K562 (cell line): ENCODE measurements around the gene TRAPPC4. TPM values are rescaled to one million over a fixed set of nuclear protein-coding genes. Genes with fewer than 3 reads are reported as not detected.

ENCODE experiments used
- ATAC-seq: fragments of 200-7000 bp; cut with Tn5 transposase; 3 replicates; pipeline ENCODE4 v1.9.1; 2020; ENCODE audit warnings: moderate library complexity
- BruUV-seq: library from RNA; stranded (reverse); fragments of 400-500 nt; replicated peaks from 2 replicates; lab custom pipeline; 2021; lab: Mats Ljungman, UMichigan
- CTCF ChIA-PET: fragments of 300-600 bp; formaldehyde crosslinking; extraction: SDS; loops from one replicate; lab custom pipeline; 2021; ENCODE audit warnings: low intra/inter-chr PET ratio; lab: Yijun Ruan, JAX
- POLR2A ChIA-PET: fragments of 300-600, 350-650 bp; sonication (Branson Sonifier 250); formaldehyde crosslinking; extraction: SDS; loops from one replicate; lab custom pipeline; 2021; ENCODE audit warnings: antibody characterized with exemption, inconsistent platforms; lab: Yijun Ruan, JAX
- DNase-seq, 4 experiments: peaks; one replicate each; pipeline versions ENCODE4 v3.0.0 to v3.0.0-alpha.2; 2011 to 2018; ENCODE audit warnings: low spot score in 3 of 4, mixed read lengths in 3 of 4; ENCODE audit errors: extremely low read depth in 1 of 4
- FAIRE-seq: peaks from 2 replicates; lab custom pipeline; 2011; peaks lifted over from hg19 to GRCh38; lab: Jason Lieb, UNC
- H2AFZ ChIP-seq: 2 replicates; pipeline ENCODE4 v1.6.0; 2011; ENCODE audit warnings: low read depth, low read length, control low read depth, inconsistent platforms
- H3K27ac ChIP-seq: fragments of 200-600 bp; 3 replicates; pipeline ENCODE4 v1.8.0; 2011; ENCODE audit warnings: low read depth, mild to moderate bottlenecking, control low read depth, inconsistent platforms, low read length, moderate library complexity, mixed read lengths; ENCODE audit errors: extremely low read depth
- H3K27me3 ChIP-seq, 2 experiments: fragments of 300-600 bp in 1 of 2; 2 replicates in 1 of 2; 3 replicates in 1 of 2; pipeline versions ENCODE4 v1.6.0 to v1.8.0; 2011; ENCODE audit warnings: inconsistent platforms in 2 of 2, low read length in 2 of 2, mild to moderate bottlenecking in 1 of 2, mixed read lengths in 1 of 2, moderate library complexity in 1 of 2; ENCODE audit not compliant: control insufficient read depth in 2 of 2, insufficient read depth in 2 of 2
- H3K36me3 ChIP-seq: fragments of 300-600 bp; 3 replicates; pipeline ENCODE4 v1.8.0; 2011; ENCODE audit warnings: mild to moderate bottlenecking, low read length, inconsistent platforms; ENCODE audit not compliant: control insufficient read depth, insufficient read depth
- H3K4me1 ChIP-seq, 2 experiments: fragments of 200-600 bp in 1 of 2; replicated peaks in 1 of 2; 2 replicates in 1 of 2; 3 replicates in 1 of 2; pipeline versions ENCODE4 v1.5.1 to v1.8.0; 2011; ENCODE audit warnings: inconsistent platforms in 2 of 2, low read length in 2 of 2, mild to moderate bottlenecking in 1 of 2, mixed read lengths in 1 of 2, moderate library complexity in 1 of 2; ENCODE audit not compliant: control insufficient read depth in 2 of 2, insufficient read depth in 2 of 2
- H3K4me2 ChIP-seq: 2 replicates; pipeline ENCODE4 v1.6.1; 2011; ENCODE audit warnings: low read length, control low read depth, inconsistent platforms, mixed read lengths; ENCODE audit not compliant: insufficient read depth
- H3K4me3 ChIP-seq: fragments of 200-600 bp; sonication (generic), shearing (Covaris generic); 2 replicates; pipeline ENCODE4 v1.5.1; 2016; ENCODE audit warnings: control low read depth, inconsistent platforms
- H3K79me2 ChIP-seq: fragments of 200-600 bp; 3 replicates; pipeline ENCODE4 v1.8.0; 2011; ENCODE audit warnings: low read length, inconsistent platforms; ENCODE audit not compliant: control insufficient read depth, insufficient read depth
- H3K9ac ChIP-seq, 2 experiments: 2 replicates each; pipeline versions ENCODE4 v1.6.0 to v1.6.1; 2011; ENCODE audit warnings: low read depth in 2 of 2, low read length in 2 of 2, control low read depth in 1 of 2, inconsistent platforms in 1 of 2, mild to moderate bottlenecking in 1 of 2, mixed read lengths in 1 of 2; ENCODE audit not compliant: insufficient read depth in 1 of 2
- H3K9me1 ChIP-seq: one replicate; pipeline ENCODE4 v1.6.0; 2011; ENCODE audit warnings: inconsistent platforms, mild to moderate bottlenecking, low read length, moderate library complexity; ENCODE audit not compliant: control insufficient read depth, insufficient read depth
- H3K9me3 ChIP-seq: replicated peaks from 2 replicates; pipeline ENCODE4 v1.5.1; 2011; ENCODE audit warnings: low read depth, low read length, inconsistent platforms; ENCODE audit not compliant: control insufficient read depth, insufficient read depth
- H4K20me1 ChIP-seq: replicated peaks from 2 replicates; pipeline ENCODE4 v1.6.1; 2011; ENCODE audit warnings: low read length, inconsistent platforms, mixed read lengths; ENCODE audit not compliant: control insufficient read depth, insufficient read depth
- ARID1B ChIP-seq: fragments of 450-650 bp; IDR thresholded peaks from 2 replicates; pipeline ENCODE4 v1.6.1; 2016; ENCODE audit warnings: antibody characterized with exemption, mild to moderate bottlenecking, inconsistent platforms
- ATF3 ChIP-seq, 2 experiments: fragments of 450-650 bp in 1 of 2; sonication (generic) in 1 of 2; formaldehyde crosslinking in 1 of 2; IDR thresholded peaks in 1 of 2; conservative IDR thresholded peaks in 1 of 2; 2 replicates each; pipeline versions ENCODE4 v1.6.1 to v1.8.1; 2016 to 2023; ENCODE audit warnings: mild to moderate bottlenecking in 2 of 2, moderate library complexity in 2 of 2, inconsistent platforms in 1 of 2, missing genetic modification reagents in 1 of 2
- CBX1 ChIP-seq: sonication (generic); IDR thresholded peaks from 2 replicates; pipeline ENCODE4 v1.6.1; 2016; ENCODE audit warnings: antibody characterized with exemption, low read depth, mild to moderate bottlenecking
- CTBP1 ChIP-seq: fragments of 450-650 bp; IDR thresholded peaks from 2 replicates; pipeline ENCODE4 v1.6.1; 2016; ENCODE audit warnings: borderline replicate concordance
- EP400 ChIP-seq: fragments of 450-650 bp; IDR thresholded peaks from 2 replicates; pipeline ENCODE4 v1.6.1; 2017; ENCODE audit warnings: antibody characterized with exemption, mild to moderate bottlenecking, moderate library complexity
- PHF20 ChIP-seq: fragments of 450-650 bp; IDR thresholded peaks from 2 replicates; pipeline ENCODE4 v1.6.1; 2018; ENCODE audit not compliant: partially characterized antibody
- RB1 ChIP-seq: fragments of 450-650 bp; IDR thresholded peaks from 2 replicates; pipeline ENCODE4 v1.6.1; 2017; ENCODE audit warnings: low read depth, mild to moderate bottlenecking
- SMARCA4 ChIP-seq: fragments of 450-650 bp; IDR thresholded peaks from 2 replicates; pipeline ENCODE4 v1.6.1; 2016
- ZNF57 ChIP-seq: fragments of 450-650 bp; formaldehyde crosslinking; IDR thresholded peaks from 2 replicates; pipeline ENCODE4 v1.4.0; 2020; ENCODE audit warnings: mild to moderate bottlenecking, moderate library complexity
- ZNF644 ChIP-seq: fragments of 200-800 bp; sonication (Bioruptor generic); IDR thresholded peaks from 2 replicates; pipeline ENCODE4 v1.6.1; 2016; ENCODE audit warnings: low read depth, missing genetic modification characterization, missing compliant biosample characterization
- ZNF75A ChIP-seq: fragments of 450-650 bp; formaldehyde crosslinking; IDR thresholded peaks from 2 replicates; pipeline ENCODE4 v1.4.0; 2020; ENCODE audit warnings: mild to moderate bottlenecking
- WGBS: fragments of 100-300 bp; shearing (Covaris generic); methylation state at CpG from one replicate; pipeline ENCODE4 v1.1.6; 2016; ENCODE audit warnings: low coverage, mixed read lengths; ENCODE audit not compliant: insufficient coverage; ENCODE audit errors: missing lambda C conversion rate; 5-methylcytosine and 5-hydroxymethylcytosine counted together
- in situ Hi-C: fragments of 300-500 bp; cut with MboI; formaldehyde crosslinking; loops from 4 replicates; pipeline ENCODE4 v1.15.0; 2018; ENCODE audit warnings: inconsistent platforms, mixed read lengths
- intact Hi-C: fragments of 100-400 bp; cut with micrococcal nuclease; formaldehyde crosslinking; loops from 2 replicates; pipeline ENCODE4 v1.14.2; 2022
- polyA plus RNA-seq, 8 experiments: library from polyadenylated mRNA; depleted of rRNA in 4 of 8; stranded (reverse) in 5 of 8; unstranded in 3 of 8; fragments of >200 nt; fragmentation: Nextera tagmentation in 2 of 8; fragmentation: Illumina TruSeq in 1 of 8; extraction: Ambion mirVana in 2 of 8; extraction: Trizol in 1 of 8; gene quantifications; 2 replicates each; pipeline versions ENCODE4 v1.2.1 to v1.2.3, GENCODE V29; 2011 to 2014; ENCODE audit warnings: inconsistent platforms in 1 of 8, missing spikeins in 1 of 8
- total RNA-seq, 7 experiments: library from RNA; depleted of rRNA in 6 of 7; stranded (reverse); fragments of >200 nt in 6 of 7; fragmentation: Illumina TruSeq in 2 of 7; extraction: Trizol in 2 of 7; gene quantifications; 2 replicates each; pipeline versions ENCODE4 v1.2.1 to v1.2.3, GENCODE V29; 2011 to 2021; ENCODE audit warnings: low replicate concordance in 1 of 7
- TF ChIP-seq, protein P1 (sequence below): fragments of 200-800 bp; sonication (Bioruptor generic); IDR thresholded peaks from 2 replicates; pipeline ENCODE4 v1.6.1; 2017; ENCODE audit warnings: missing genetic modification characterization, missing compliant biosample characterization
- TF ChIP-seq, protein P2 (sequence below): sonication (generic); formaldehyde crosslinking; IDR thresholded peaks from 2 replicates; pipeline ENCODE4 v1.8.0; 2023; ENCODE audit warnings: mild to moderate bottlenecking, missing genetic modification reagents

TRAPPC4 gene
- total and polyA plus RNA-seq, 9 of the 15 experiments (the other 6 are each of a cell fraction or from before 2014, with no cell fraction given) = 121 to 524 (median 142) TPM

GRCh38 chr11:119062779-119063178 lies 44.2 kb downstream of the TRAPPC4 start:
- peaks cover 17 to 25% of the 10 kb centered on the region in 2 experiments for H3K4me1 ChIP-seq
- H3K27ac ChIP-seq = peak overlapping the region; percentile 32; the same call in 2 of the 3 replicates
- no peaks in the 10 kb centered on the region for H3K9me1 ChIP-seq
- no peaks in the 10 kb centered on the region for H3K27me3 ChIP-seq
- H3K9ac ChIP-seq = no peak overlapping the region
- ATAC-seq (peak; percentile 22; the same call in 1 of the 3 replicates), FAIRE-seq (peak; percentile 72), DNase-seq (peak in 3 of 4 experiments; percentile 14 to 87 (median 43))
- CTCF ChIA-PET = no interaction called here
- in situ Hi-C loops = no loop called here
- POLR2A ChIA-PET = interaction anchor here (0.6 to 1.2 kb wide), 3 partner anchors 12 to 1167 kb away, joined by 3 to 5 read pairs (median 5); no protein-coding TSS in a partner anchor
- BruUV-seq = no TSS peak
- H4K20me1 ChIP-seq = no peaks in the 10 kb centered on the region
- H3K79me2 ChIP-seq = peaks cover 47% of the 10 kb centered on the region
- peak overlapping the region; percentile 36; the same call in 1 of the 2 replicates for H3K4me2 ChIP-seq
- intact Hi-C loops = no loop called here
- no peak overlapping the region for H2AFZ ChIP-seq
- WGBS = 6% methylated on average over 5 of the region's 5 CpGs
- H3K36me3 ChIP-seq = peaks cover 17% of the 10 kb centered on the region
- no peaks in the 10 kb centered on the region for H3K9me3 ChIP-seq
- H3K4me3 ChIP-seq = no peak overlapping the region
- TF ChIP-seq RB1 (no peak), CTBP1 (peak; percentile 50; the same call in 1 of the 2 replicates), ZNF644 (no peak), PHF20 (peak; percentile 40), ARID1B (peak; percentile 74), SMARCA4 (peak; percentile 78), ATF3 (IDR thresholded peaks at IDR 0.05) (peak; percentile 36; the same call in 1 of the 2 replicates), ATF3 (CRISPR knock-in tag; conservative IDR thresholded peaks at IDR 0.05) (no peak), EP400 (peak; percentile 40; the same call in 1 of the 2 replicates), ZNF57 (CRISPR knock-in tag) (no peak), ZNF75A (CRISPR knock-in tag) (no peak), CBX1 (0 out of 2 replicates have a peak, but pooled peaks have one; percentile 59)
- TF ChIP-seq, protein P1, sequence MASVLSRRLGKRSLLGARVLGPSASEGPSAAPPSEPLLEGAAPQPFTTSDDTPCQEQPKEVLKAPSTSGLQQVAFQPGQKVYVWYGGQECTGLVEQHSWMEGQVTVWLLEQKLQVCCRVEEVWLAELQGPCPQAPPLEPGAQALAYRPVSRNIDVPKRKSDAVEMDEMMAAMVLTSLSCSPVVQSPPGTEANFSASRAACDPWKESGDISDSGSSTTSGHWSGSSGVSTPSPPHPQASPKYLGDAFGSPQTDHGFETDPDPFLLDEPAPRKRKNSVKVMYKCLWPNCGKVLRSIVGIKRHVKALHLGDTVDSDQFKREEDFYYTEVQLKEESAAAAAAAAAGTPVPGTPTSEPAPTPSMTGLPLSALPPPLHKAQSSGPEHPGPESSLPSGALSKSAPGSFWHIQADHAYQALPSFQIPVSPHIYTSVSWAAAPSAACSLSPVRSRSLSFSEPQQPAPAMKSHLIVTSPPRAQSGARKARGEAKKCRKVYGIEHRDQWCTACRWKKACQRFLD (CRISPR knock-in tag) = no peak
- TF ChIP-seq, protein P2, sequence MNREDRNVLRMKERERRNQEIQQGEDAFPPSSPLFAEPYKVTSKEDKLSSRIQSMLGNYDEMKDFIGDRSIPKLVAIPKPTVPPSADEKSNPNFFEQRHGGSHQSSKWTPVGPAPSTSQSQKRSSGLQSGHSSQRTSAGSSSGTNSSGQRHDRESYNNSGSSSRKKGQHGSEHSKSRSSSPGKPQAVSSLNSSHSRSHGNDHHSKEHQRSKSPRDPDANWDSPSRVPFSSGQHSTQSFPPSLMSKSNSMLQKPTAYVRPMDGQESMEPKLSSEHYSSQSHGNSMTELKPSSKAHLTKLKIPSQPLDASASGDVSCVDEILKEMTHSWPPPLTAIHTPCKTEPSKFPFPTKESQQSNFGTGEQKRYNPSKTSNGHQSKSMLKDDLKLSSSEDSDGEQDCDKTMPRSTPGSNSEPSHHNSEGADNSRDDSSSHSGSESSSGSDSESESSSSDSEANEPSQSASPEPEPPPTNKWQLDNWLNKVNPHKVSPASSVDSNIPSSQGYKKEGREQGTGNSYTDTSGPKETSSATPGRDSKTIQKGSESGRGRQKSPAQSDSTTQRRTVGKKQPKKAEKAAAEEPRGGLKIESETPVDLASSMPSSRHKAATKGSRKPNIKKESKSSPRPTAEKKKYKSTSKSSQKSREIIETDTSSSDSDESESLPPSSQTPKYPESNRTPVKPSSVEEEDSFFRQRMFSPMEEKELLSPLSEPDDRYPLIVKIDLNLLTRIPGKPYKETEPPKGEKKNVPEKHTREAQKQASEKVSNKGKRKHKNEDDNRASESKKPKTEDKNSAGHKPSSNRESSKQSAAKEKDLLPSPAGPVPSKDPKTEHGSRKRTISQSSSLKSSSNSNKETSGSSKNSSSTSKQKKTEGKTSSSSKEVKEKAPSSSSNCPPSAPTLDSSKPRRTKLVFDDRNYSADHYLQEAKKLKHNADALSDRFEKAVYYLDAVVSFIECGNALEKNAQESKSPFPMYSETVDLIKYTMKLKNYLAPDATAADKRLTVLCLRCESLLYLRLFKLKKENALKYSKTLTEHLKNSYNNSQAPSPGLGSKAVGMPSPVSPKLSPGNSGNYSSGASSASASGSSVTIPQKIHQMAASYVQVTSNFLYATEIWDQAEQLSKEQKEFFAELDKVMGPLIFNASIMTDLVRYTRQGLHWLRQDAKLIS (CRISPR knock-in tag) = no peak
